H9 (cell line): ENCODE results near the gene CDK14. TPM values are rescaled to one million over a fixed set of nuclear protein-coding genes. Genes with fewer than 3 reads are reported as not detected.

Experiments used
- DNase-seq: peaks from one replicate; pipeline ENCODE4 v3.0.0-alpha.2; 2017
- H2AFZ ChIP-seq: one replicate; pipeline ENCODE4 v1.6.1; 2013; ENCODE audit warnings: mild to moderate bottlenecking, low read length, control low read depth, moderate library complexity
- H2AK5ac ChIP-seq: 2 replicates; pipeline ENCODE4 v1.6.1; 2013; ENCODE audit warnings: low read length, control low read depth, mixed read lengths; ENCODE audit not compliant: insufficient read length
- H2BK120ac ChIP-seq: one replicate; pipeline ENCODE4 v1.6.1; 2013; ENCODE audit warnings: low read depth, mild to moderate bottlenecking, low read length, control low read depth, inconsistent platforms; ENCODE audit not compliant: poor library complexity, severe bottlenecking
- H2BK12ac ChIP-seq: 2 replicates; pipeline ENCODE4 v1.6.1; 2013; ENCODE audit warnings: low read length, control low read depth, mixed read lengths, low read depth; ENCODE audit not compliant: insufficient read length
- H2BK15ac ChIP-seq: 2 replicates; pipeline ENCODE4 v1.6.1; 2013; ENCODE audit warnings: low read depth, low read length, control low read depth
- H2BK20ac ChIP-seq: one replicate; pipeline ENCODE4 v1.6.1; 2013; ENCODE audit warnings: low read depth, mild to moderate bottlenecking, low read length, control low read depth, inconsistent platforms; ENCODE audit not compliant: poor library complexity, severe bottlenecking
- H2BK5ac ChIP-seq: 2 replicates; pipeline ENCODE4 v1.6.1; 2013; ENCODE audit warnings: low read length, control low read depth, mixed read lengths; ENCODE audit not compliant: insufficient read length
- H3K14ac ChIP-seq: 2 replicates; pipeline ENCODE4 v1.6.1; 2013; ENCODE audit warnings: low read length, control low read depth; ENCODE audit not compliant: insufficient read depth
- H3K18ac ChIP-seq: 2 replicates; pipeline ENCODE4 v1.6.1; 2013; ENCODE audit warnings: low read depth, mild to moderate bottlenecking, mixed read lengths, low read length, control low read depth; ENCODE audit not compliant: insufficient read length
- H3K23ac ChIP-seq: 2 replicates; pipeline ENCODE4 v1.6.1; 2013; ENCODE audit warnings: low read length, control low read depth, mixed read lengths, low read depth; ENCODE audit not compliant: insufficient read length
- H3K23me2 ChIP-seq: 2 replicates; pipeline ENCODE4 v1.6.1; 2013; ENCODE audit warnings: low read depth, mild to moderate bottlenecking, mixed read lengths, low read length, control low read depth; ENCODE audit not compliant: insufficient read length, poor library complexity, severe bottlenecking
- H3K27ac ChIP-seq: 2 replicates; pipeline ENCODE4 v1.5.1; 2013; ENCODE audit warnings: low read length, control low read depth, mixed read lengths, low read depth; ENCODE audit not compliant: insufficient read length
- H3K27me3 ChIP-seq: 2 replicates; pipeline ENCODE4 v1.6.1; 2013; ENCODE audit warnings: low read length, control low read depth, inconsistent platforms; ENCODE audit not compliant: insufficient read depth
- H3K4ac ChIP-seq: 2 replicates; pipeline ENCODE4 v1.6.1; 2013; ENCODE audit warnings: low read depth, mild to moderate bottlenecking, control low read depth, inconsistent platforms, low read length, moderate library complexity
- H3K4me1 ChIP-seq: 2 replicates; pipeline ENCODE4 v1.6.1; 2013; ENCODE audit warnings: low read length, control low read depth, inconsistent platforms; ENCODE audit not compliant: insufficient read depth
- H3K4me2 ChIP-seq: 2 replicates; pipeline ENCODE4 v1.6.1; 2013; ENCODE audit warnings: low read length, control low read depth, mixed read lengths; ENCODE audit not compliant: insufficient read length, insufficient read depth
- H3K56ac ChIP-seq: 2 replicates; pipeline ENCODE4 v1.6.1; 2013; ENCODE audit warnings: low read depth, mild to moderate bottlenecking, mixed read lengths, low read length, control low read depth; ENCODE audit not compliant: insufficient read length
- H3K79me1 ChIP-seq: 2 replicates; pipeline ENCODE4 v1.6.1; 2013; ENCODE audit warnings: low read depth, mild to moderate bottlenecking, moderate library complexity, low read length, control low read depth, inconsistent platforms; ENCODE audit not compliant: insufficient read depth, poor library complexity, severe bottlenecking
- H3K79me2 ChIP-seq: 2 replicates; pipeline ENCODE4 v1.6.1; 2013; ENCODE audit warnings: low read length, control low read depth, inconsistent platforms; ENCODE audit not compliant: insufficient read depth
- H3K9ac ChIP-seq: 2 replicates; pipeline ENCODE4 v1.6.1; 2013; ENCODE audit warnings: low read length, control low read depth, mixed read lengths; ENCODE audit not compliant: insufficient read length; ENCODE audit errors: extremely low read depth
- H3K9me3 ChIP-seq: one replicate; pipeline ENCODE4 v1.6.1; 2013; ENCODE audit warnings: low read depth, low read length, inconsistent platforms; ENCODE audit not compliant: control insufficient read depth
- H3T11ph ChIP-seq: one replicate; pipeline ENCODE4 v1.6.1; 2013; ENCODE audit warnings: mild to moderate bottlenecking, low read length, control low read depth, inconsistent platforms
- H4K20me1 ChIP-seq: one replicate; pipeline ENCODE4 v1.6.1; 2013; ENCODE audit not compliant: control insufficient read depth, insufficient read length, insufficient read depth
- H4K5ac ChIP-seq: 2 replicates; pipeline ENCODE4 v1.6.1; 2013; ENCODE audit warnings: low read depth, mild to moderate bottlenecking, mixed read lengths, low read length, control low read depth; ENCODE audit not compliant: insufficient read length
- H4K8ac ChIP-seq: replicated peaks from 2 replicates; pipeline ENCODE4 v1.6.1; 2013; ENCODE audit warnings: low read length, control low read depth, mixed read lengths, low read depth; ENCODE audit not compliant: insufficient read length
- H4K91ac ChIP-seq: 2 replicates; pipeline ENCODE4 v1.6.1; 2013; ENCODE audit warnings: low read depth, mild to moderate bottlenecking, moderate library complexity, mixed read lengths, low read length, control low read depth; ENCODE audit not compliant: insufficient read length
- H3K27ac Mint-ChIP-seq, 3 experiments: 2 replicates in 2 of 3; 3 replicates in 1 of 3; pipeline ENCODE4 v1.8.0; 2020 to 2021; ENCODE audit warnings: mixed read lengths in 3 of 3, mild to moderate bottlenecking in 1 of 3, moderate library complexity in 1 of 3
- H3K27me3 Mint-ChIP-seq: 2 replicates; pipeline ENCODE4 v1.8.0; 2021; ENCODE audit warnings: low read depth, mild to moderate bottlenecking, moderate library complexity, mixed read lengths
- H3K36me3 Mint-ChIP-seq, 3 experiments: 2 replicates in 2 of 3; 3 replicates in 1 of 3; pipeline ENCODE4 v1.8.0; 2020 to 2021; ENCODE audit warnings: low read depth in 3 of 3, mixed read lengths in 3 of 3; ENCODE audit not compliant: insufficient read depth in 1 of 3
- H3K4me1 Mint-ChIP-seq, 2 experiments: 2 replicates each; pipeline ENCODE4 v1.8.0; 2020; ENCODE audit warnings: mixed read lengths in 2 of 2
- H3K4me3 Mint-ChIP-seq, 2 experiments: 2 replicates in 1 of 2; 3 replicates in 1 of 2; pipeline ENCODE4 v1.8.0; 2020 to 2021; ENCODE audit warnings: mild to moderate bottlenecking in 2 of 2, mixed read lengths in 2 of 2, moderate library complexity in 1 of 2
- H3K9me3 Mint-ChIP-seq, 2 experiments: 2 replicates in 1 of 2; 3 replicates in 1 of 2; pipeline ENCODE4 v1.8.0; 2020; ENCODE audit warnings: mild to moderate bottlenecking in 2 of 2, mixed read lengths in 2 of 2, moderate library complexity in 1 of 2
- WGBS: extraction: QIAGEN DNeasy Blood & Tissue Kit; methylation state at CpG from one replicate; pipeline ENCODE4 v1.1.7; 2013; ENCODE audit warnings: missing lambda C conversion rate, low lambda C conversion rate, mixed read lengths; ENCODE audit not compliant: insufficient read length; ENCODE audit errors: extremely low coverage; 5-methylcytosine and 5-hydroxymethylcytosine counted together
- total RNA-seq: library from RNA; stranded (reverse); gene quantifications from 2 replicates; pipeline ENCODE4 v1.2.1, GENCODE V29; 2021
- TF ChIP-seq, protein P1 (sequence below): fragments of 200-600 bp; sonication (generic); conservative IDR thresholded peaks from 3 replicates; pipeline ENCODE4 v1.8.0; 2021; ENCODE audit warnings: antibody characterized with exemption, mild to moderate bottlenecking

Gene CDK14
- total RNA-seq, 1 experiment from 2014 or later = 23.9 TPM

DNA sequence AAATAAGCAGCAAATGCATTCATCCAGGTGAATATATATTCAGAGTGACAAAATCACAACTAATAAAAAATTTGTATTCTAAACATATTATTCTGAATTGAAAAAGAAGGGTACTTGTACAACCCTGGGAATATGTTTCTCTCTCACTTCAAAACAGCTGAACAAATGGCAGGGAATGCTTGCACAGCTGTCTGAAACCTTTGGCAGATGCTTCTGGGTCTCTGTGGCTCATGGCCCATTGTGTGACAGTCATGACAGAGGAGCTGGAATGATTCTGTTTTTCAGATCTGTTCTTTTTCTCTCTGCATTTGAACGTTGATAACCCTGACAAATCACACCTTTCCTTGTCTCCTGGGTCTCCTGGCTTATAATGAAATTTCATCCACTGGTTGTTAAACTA lies 392.4 kb downstream of the CDK14 start:
- no peaks in the 10 kb centered on the region for H3K4me1 Mint-ChIP-seq
- H3K27ac Mint-ChIP-seq = no peak overlapping the region; a peak in 1 of 7 replicates
- H3K9me3 Mint-ChIP-seq = no peaks in the 10 kb centered on the region
- no peak for DNase-seq
- Histone ChIP-seq H3K23me2 (no peaks in the 10 kb centered on the region), H2BK12ac (no peak overlapping the region), H3K9me3 (no peaks in the 10 kb centered on the region), H3K4ac (no peak overlapping the region), H3K56ac (no peak overlapping the region), H4K8ac (no peak overlapping the region), H3K9ac (no peak overlapping the region), H3K18ac (no peak overlapping the region), H3K4me2 (no peak overlapping the region), H2AFZ (no peak overlapping the region), H4K5ac (no peak overlapping the region), H3K23ac (no peak overlapping the region), H4K20me1 (no peaks in the 10 kb centered on the region), H3K79me1 (no peaks in the 10 kb centered on the region), H3K27ac (no peak overlapping the region), H3K79me2 (no peaks in the 10 kb centered on the region), H3K14ac (no peak overlapping the region), H2BK120ac (no peak overlapping the region), H3K4me1 (no peaks in the 10 kb centered on the region), H4K91ac (no peak overlapping the region), H2BK15ac (no peak overlapping the region), H3K27me3 (no peaks in the 10 kb centered on the region), H2BK5ac (no peak overlapping the region), H2BK20ac (no peak overlapping the region), H2AK5ac (no peak overlapping the region), H3T11ph (no peak overlapping the region)
- no peaks in the 10 kb centered on the region for H3K27me3 Mint-ChIP-seq
- peaks cover 0 to 6% (median 2%) of the 10 kb centered on the region in 3 experiments; a peak in 3 of 7 replicates for H3K36me3 Mint-ChIP-seq
- no peak overlapping the region for H3K4me3 Mint-ChIP-seq
- WGBS = no CpG with 5 or more reads among the region's 1 CpG
- TF ChIP-seq, protein P1, sequence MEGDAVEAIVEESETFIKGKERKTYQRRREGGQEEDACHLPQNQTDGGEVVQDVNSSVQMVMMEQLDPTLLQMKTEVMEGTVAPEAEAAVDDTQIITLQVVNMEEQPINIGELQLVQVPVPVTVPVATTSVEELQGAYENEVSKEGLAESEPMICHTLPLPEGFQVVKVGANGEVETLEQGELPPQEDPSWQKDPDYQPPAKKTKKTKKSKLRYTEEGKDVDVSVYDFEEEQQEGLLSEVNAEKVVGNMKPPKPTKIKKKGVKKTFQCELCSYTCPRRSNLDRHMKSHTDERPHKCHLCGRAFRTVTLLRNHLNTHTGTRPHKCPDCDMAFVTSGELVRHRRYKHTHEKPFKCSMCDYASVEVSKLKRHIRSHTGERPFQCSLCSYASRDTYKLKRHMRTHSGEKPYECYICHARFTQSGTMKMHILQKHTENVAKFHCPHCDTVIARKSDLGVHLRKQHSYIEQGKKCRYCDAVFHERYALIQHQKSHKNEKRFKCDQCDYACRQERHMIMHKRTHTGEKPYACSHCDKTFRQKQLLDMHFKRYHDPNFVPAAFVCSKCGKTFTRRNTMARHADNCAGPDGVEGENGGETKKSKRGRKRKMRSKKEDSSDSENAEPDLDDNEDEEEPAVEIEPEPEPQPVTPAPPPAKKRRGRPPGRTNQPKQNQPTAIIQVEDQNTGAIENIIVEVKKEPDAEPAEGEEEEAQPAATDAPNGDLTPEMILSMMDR = no peak
